Tibial nerve (tissue), 4 donors: Measurements from ENCODE around the gene FYCO1. TPM values are rescaled to one million over a fixed set of nuclear protein-coding genes. Genes with fewer than 3 reads are reported as not detected.
"Not testable (repeated sequence)": the region's sequence is repeated elsewhere in the genome, so short reads cannot be mapped to it uniquely, and the experiment has no call there.

ENCODE experiments used
- DNase-seq, 2 donors: peaks; one replicate each; pipeline ENCODE4 v3.0.0-alpha.2; 2019; ENCODE audit warnings: low spot score in 2 of 2
- H3K27ac ChIP-seq, 4 donors: fragments of 200-600 bp; sonication (generic) in 3 of 4; one replicate each; pipeline ENCODE4 v1.5.1; 2017 to 2019; ENCODE audit warnings: mild to moderate bottlenecking in 1 of 4
- H3K27me3 ChIP-seq, 2 donors: fragments of 200-600 bp; sonication (generic) in 1 of 2; one replicate each; pipeline versions ENCODE4 v1.5.1 to v1.6.0; 2017 to 2019
- H3K36me3 ChIP-seq, 3 donors: fragments of 200-600 bp; sonication (generic); one replicate each; pipeline ENCODE4 v1.5.1; 2018 to 2019
- H3K4me1 ChIP-seq, 4 donors: fragments of 200-600 bp; sonication (generic) in 3 of 4; one replicate each; pipeline ENCODE4 v1.5.1; 2017 to 2019
- H3K4me3 ChIP-seq, 4 donors: fragments of 200-600 bp; sonication (generic) in 3 of 4; one replicate each; pipeline ENCODE4 v1.5.1; 2017 to 2019; ENCODE audit warnings: mild to moderate bottlenecking in 1 of 4, moderate library complexity in 1 of 4
- H3K9me3 ChIP-seq, 4 donors: fragments of 200-600 bp; sonication (generic) in 3 of 4; one replicate each; pipeline ENCODE4 v1.5.1; 2017 to 2019
- EP300 ChIP-seq, 2 donors: sonication (generic); formaldehyde crosslinking; IDR thresholded peaks; one replicate each; pipeline ENCODE4 v1.6.1; 2017; ENCODE audit warnings: antibody characterized with exemption in 2 of 2, mild to moderate bottlenecking in 1 of 2
- POLR2A ChIP-seq, 2 donors: fragments of 450-650 bp; IDR thresholded peaks; one replicate each; pipeline ENCODE4 v1.6.1; 2017; ENCODE audit warnings: antibody characterized with exemption in 2 of 2, mild to moderate bottlenecking in 2 of 2, moderate library complexity in 2 of 2
- WGBS, 2 donors: methylation state at CpG; one replicate each; pipeline ENCODE4 v1.1.5; 2018; 5-methylcytosine and 5-hydroxymethylcytosine counted together
- total RNA-seq, 4 donors: library from RNA; depleted of rRNA; stranded (reverse); fragments of >200 nt; gene quantifications; one replicate each; pipeline ENCODE4 v1.1.0, GENCODE V29; 2016
- TF ChIP-seq, protein P1 (sequence below), 5 experiments: fragments of 200-600 bp in 3 of 5; fragments of 450-650 bp in 2 of 5; sonication (generic) in 3 of 5; IDR thresholded peaks; one replicate each; pipeline ENCODE4 v1.5.1; 2016 to 2019; ENCODE audit warnings: antibody characterized with exemption in 5 of 5, mild to moderate bottlenecking in 3 of 5, moderate library complexity in 2 of 5

The FYCO1 gene
- total RNA-seq, 4 donors from 2014 or later: 61.7 to 85.2 (median 67.9) TPM

DNA sequence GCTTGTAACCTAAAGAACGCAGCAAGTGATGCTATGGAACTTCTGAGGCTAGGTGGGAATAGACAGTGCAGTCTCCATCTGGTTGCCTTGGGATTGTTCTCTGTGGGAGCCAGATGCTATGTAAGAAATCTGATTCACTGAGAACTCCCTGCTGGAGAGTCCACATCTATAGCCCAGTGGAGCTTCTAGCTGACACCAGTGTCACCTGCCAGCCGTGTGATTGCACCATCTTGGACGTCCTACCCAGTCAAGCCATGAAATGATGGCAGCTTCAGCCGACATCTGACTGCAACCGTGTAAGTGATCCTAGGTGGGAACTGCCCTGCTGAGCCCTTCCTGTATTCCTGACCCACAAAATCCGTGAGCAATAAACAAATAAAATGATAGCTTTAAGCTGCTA lies 12.4 kb upstream of the FYCO1 start:
- TF ChIP-seq, protein P1, sequence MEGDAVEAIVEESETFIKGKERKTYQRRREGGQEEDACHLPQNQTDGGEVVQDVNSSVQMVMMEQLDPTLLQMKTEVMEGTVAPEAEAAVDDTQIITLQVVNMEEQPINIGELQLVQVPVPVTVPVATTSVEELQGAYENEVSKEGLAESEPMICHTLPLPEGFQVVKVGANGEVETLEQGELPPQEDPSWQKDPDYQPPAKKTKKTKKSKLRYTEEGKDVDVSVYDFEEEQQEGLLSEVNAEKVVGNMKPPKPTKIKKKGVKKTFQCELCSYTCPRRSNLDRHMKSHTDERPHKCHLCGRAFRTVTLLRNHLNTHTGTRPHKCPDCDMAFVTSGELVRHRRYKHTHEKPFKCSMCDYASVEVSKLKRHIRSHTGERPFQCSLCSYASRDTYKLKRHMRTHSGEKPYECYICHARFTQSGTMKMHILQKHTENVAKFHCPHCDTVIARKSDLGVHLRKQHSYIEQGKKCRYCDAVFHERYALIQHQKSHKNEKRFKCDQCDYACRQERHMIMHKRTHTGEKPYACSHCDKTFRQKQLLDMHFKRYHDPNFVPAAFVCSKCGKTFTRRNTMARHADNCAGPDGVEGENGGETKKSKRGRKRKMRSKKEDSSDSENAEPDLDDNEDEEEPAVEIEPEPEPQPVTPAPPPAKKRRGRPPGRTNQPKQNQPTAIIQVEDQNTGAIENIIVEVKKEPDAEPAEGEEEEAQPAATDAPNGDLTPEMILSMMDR (IDR thresholded peaks at IDR 0.05): no peak
- no peak for TF ChIP-seq POLR2A (IDR thresholded peaks at IDR 0.05)
- no peak for TF ChIP-seq EP300 (IDR thresholded peaks at IDR 0.05)
- peaks cover 0 to 18% (median 2%) of the 10 kb centered on the region in 4 donors for H3K4me1 ChIP-seq
- H3K9me3 ChIP-seq: no peaks in the 10 kb centered on the region
- no peaks in the 10 kb centered on the region for H3K27me3 ChIP-seq
- 78 to 79% methylated on average over 6 of the region's 6 CpGs for WGBS, 2 donors
- H3K4me3 ChIP-seq: no peak overlapping the region
- DNase-seq: no peak
- no peaks in the 10 kb centered on the region for H3K36me3 ChIP-seq
- no peak overlapping the region for H3K27ac ChIP-seq

DNA sequence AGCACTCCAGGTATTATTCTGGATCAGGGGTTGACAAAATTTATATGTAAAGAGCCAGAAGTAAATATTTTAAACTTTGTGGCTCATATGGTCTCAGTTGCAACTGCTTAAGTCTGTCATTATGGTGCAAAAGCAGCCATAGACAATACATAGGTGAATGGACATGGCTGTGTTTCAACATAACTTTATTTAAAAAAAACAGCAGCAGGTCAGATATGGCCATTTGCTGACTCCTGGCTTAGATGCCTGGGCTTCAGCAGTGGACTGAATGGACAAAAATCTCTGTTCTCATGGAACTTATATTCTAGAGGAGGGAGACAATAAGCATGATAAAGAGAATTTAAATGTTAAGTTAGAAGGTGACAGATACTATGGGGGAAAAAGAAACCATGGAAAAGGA lies 11.7 kb upstream of the FYCO1 start:
- TF ChIP-seq EP300 (IDR thresholded peaks at IDR 0.05): no peak
- TF ChIP-seq, protein P1 (IDR thresholded peaks at IDR 0.05): no peak
- TF ChIP-seq POLR2A (IDR thresholded peaks at IDR 0.05): no peak
- Histone ChIP-seq H3K27ac (peak overlapping the region in 2 of 4 donors; percentile 60 to 61), H3K36me3 (no peaks in the 10 kb centered on the region), H3K4me1 (peaks cover 0 to 18% (median 2%) of the 10 kb centered on the region in 4 donors), H3K27me3 (no peaks in the 10 kb centered on the region), H3K4me3 (no peak overlapping the region), H3K9me3 (no peaks in the 10 kb centered on the region)
- DNase-seq: no peak

DNA sequence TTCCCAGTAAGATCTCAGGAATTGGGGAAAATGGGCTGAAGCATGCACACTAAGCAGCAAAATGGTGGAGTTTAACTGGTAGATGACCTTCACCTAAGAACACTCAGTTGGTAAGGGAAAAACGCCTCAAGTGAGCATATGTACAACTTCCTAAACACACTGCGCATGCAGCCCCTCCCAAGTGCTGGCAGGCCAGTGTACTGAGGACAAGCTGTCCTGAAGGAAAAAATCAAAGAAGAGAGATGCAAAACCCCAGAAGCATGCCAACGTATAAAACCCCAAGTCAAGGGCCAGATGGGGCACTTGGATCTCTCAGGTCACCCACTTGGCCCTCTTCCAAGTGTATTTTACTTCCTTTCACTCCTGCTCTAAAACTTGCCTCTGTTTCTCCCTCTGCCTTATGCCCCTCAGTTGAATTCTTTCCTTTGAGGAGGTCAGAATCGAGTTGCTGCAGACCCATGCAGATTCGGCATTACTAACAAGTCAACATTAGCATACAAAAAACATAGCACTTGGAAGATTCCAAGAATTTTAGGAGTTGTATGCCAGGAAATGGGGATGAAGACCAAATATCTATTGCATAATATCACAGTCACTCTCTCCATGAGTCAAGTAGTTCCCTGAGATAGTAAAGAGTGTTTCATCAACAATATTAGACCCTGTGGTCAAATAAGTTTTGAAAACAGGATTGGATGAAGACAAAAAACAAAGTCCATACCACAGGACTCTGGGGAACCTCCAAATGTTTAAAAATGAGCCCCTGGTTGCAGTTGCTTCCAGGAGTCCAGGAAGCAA lies 10.8 kb upstream of the FYCO1 start:
- Histone ChIP-seq H3K27ac (peak overlapping the region in 2 of 4 donors; percentile 60 to 61), H3K27me3 (no peaks in the 10 kb centered on the region), H3K4me3 (no peak overlapping the region), H3K4me1 (peaks cover 0 to 18% (median 2%) of the 10 kb centered on the region in 4 donors), H3K9me3 (no peaks in the 10 kb centered on the region), H3K36me3 (no peaks in the 10 kb centered on the region)
- TF ChIP-seq, protein P1 (IDR thresholded peaks at IDR 0.05): no peak
- TF ChIP-seq EP300 (IDR thresholded peaks at IDR 0.05): peak in 1 of 2 donors; percentile 77
- DNase-seq: no peak
- 46 to 47% methylated on average over 5 of the region's 5 CpGs for WGBS, 2 donors

DNA sequence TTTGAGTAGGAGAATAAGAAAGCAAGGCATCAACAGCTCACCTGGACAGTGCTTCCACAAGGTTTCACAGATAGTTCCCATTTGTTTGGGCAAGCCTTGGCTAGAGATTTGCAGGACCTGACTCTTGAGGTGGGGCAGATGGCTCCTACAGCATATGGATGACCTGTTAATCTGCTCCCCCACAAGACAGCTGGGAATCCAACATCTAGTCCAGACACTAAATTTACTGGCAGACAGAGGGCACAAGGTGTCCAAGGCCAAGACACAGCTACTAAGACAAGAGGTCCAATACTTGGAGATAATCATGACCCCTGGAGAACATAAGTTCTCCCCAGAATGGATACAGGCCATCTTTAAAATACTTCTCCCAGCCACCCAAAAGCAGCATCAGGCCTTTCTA lies 8.1 kb upstream of the FYCO1 start:
- H3K36me3 ChIP-seq, H3K27ac ChIP-seq, H3K27me3 ChIP-seq, H3K4me3 ChIP-seq, H3K9me3 ChIP-seq, DNase-seq: not testable (repeated sequence)
- H3K4me1 ChIP-seq: peaks cover 0 to 18% (median 2%) of the 10 kb centered on the region in 4 donors

DNA sequence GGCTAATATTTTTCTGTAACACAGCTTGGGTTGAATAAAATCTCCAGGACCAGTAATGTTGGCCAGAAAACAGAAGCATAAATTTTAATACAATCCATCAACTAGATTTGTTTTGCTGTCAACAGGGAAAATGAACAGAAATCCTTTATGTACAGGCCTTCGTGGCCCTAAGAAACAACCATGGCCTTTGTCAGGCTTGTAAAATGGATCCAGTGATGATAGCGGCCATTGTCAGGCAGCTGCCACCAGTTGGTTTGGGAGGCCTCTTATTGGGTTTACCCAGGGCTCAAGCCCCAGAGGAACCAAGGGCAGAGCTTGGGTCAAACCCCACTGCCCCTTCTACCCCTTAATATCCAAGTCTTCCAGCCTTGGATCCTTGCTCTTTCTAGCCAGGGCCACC lies 5.6 kb upstream of the FYCO1 start:
- H3K4me3 ChIP-seq: no peak overlapping the region
- DNase-seq: no peak
- H3K9me3 ChIP-seq: no peaks in the 10 kb centered on the region
- no peak overlapping the region for H3K27ac ChIP-seq
- WGBS, 2 donors: 40 to 76% methylated on average over 2 of the region's 2 CpGs
- H3K4me1 ChIP-seq: peaks cover 0 to 11% (median 4%) of the 10 kb centered on the region in 4 donors
- H3K27me3 ChIP-seq: no peaks in the 10 kb centered on the region
- no peaks in the 10 kb centered on the region for H3K36me3 ChIP-seq
- TF ChIP-seq, protein P1 (IDR thresholded peaks at IDR 0.05): no peak
- no peak for TF ChIP-seq EP300 (IDR thresholded peaks at IDR 0.05)
- no peak for TF ChIP-seq POLR2A (IDR thresholded peaks at IDR 0.05)
